T-helper 1 cell treated with Interleukin-12 subunit alpha and Interleukin-12 subunit beta and Interleukin-4 antibody, amounts not matched to agents 30 μg/mL and 1 μg/mL, for 36 hours (primary cell): ENCODE measurements around the gene RB1.
A peak's percentile ranks its signal among the peaks of the same experiment; 100 is the strongest.
"Not testable (repeated sequence)": the region's sequence is repeated elsewhere in the genome, so short reads cannot be mapped to it uniquely, and the experiment has no call there.

Experiments
- H3K27ac Mint-ChIP-seq: one replicate; pipeline ENCODE4 v1.8.0; 2021; ENCODE audit warnings: mild to moderate bottlenecking, mixed read lengths
- H3K27me3 Mint-ChIP-seq: one replicate; pipeline ENCODE4 v1.8.0; 2021; ENCODE audit warnings: low read depth, mixed read lengths
- H3K36me3 Mint-ChIP-seq: one replicate; pipeline ENCODE4 v1.8.0; 2021; ENCODE audit warnings: low read depth, mixed read lengths
- H3K4me1 Mint-ChIP-seq: one replicate; pipeline ENCODE4 v1.8.0; 2021; ENCODE audit warnings: low read depth, mixed read lengths
- H3K4me3 Mint-ChIP-seq: one replicate; pipeline ENCODE4 v1.8.0; 2021; ENCODE audit warnings: mild to moderate bottlenecking, moderate library complexity, mixed read lengths
- H3K9me3 Mint-ChIP-seq: one replicate; pipeline ENCODE4 v1.8.0; 2021; ENCODE audit warnings: mixed read lengths

Gene RB1

DNA sequence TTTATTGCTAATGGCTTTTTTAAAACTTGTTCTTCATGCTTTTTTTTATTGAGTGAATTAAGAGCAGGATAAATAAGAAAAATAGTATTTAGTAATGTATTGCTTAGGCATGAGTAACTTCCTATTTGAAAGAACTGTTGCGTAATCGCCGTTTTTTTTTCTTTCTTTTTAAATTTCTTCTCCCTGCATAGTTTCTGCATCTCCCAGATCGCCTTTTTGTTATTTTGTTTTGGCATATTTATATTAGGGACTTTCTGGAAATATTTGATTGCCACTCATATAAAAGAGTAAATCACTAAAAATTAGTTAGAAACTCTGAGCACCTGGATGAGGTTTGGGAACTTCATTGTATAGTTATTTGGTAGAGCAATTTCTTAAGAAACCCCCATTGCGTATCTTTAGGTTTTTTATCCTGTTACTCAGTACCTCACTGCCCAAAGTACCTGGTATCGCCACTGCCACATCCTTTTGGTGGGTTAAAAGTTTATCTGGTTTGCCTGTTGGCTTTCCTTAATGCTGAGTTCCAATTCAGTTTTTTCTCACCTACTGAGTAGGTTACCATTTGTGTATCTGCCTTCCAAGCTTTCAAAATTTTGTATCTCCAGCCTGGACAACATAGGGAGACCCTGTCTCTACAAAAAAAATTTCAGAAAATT lies 145.5 kb downstream of the RB1 start:
- peaks cover 16% of the 10 kb centered on the region for H3K4me1 Mint-ChIP-seq
- H3K36me3 Mint-ChIP-seq: peaks cover 38% of the 10 kb centered on the region
- no peaks in the 10 kb centered on the region for H3K27me3 Mint-ChIP-seq
- H3K27ac Mint-ChIP-seq: no peak overlapping the region
- peak overlapping the region; percentile 50 for H3K4me3 Mint-ChIP-seq
- H3K9me3 Mint-ChIP-seq: peaks cover 26% of the 10 kb centered on the region

- no peaks in the 10 kb centered on the region for H3K27me3 Mint-ChIP-seq
- H3K4me3 Mint-ChIP-seq: no peak overlapping the region
- no peak overlapping the region for H3K27ac Mint-ChIP-seq
- peaks cover 43% of the 10 kb centered on the region for H3K36me3 Mint-ChIP-seq
- peaks cover 26% of the 10 kb centered on the region for H3K9me3 Mint-ChIP-seq
- peaks cover 16% of the 10 kb centered on the region for H3K4me1 Mint-ChIP-seq
Measured at GRCh38 chr13:48449656-48450055, 146.1 kb downstream of the RB1 start.

GRCh38 chr13:48451196-48451595 lies 147.6 kb downstream of the RB1 start:
- peaks cover 26% of the 10 kb centered on the region for H3K9me3 Mint-ChIP-seq
- H3K27me3 Mint-ChIP-seq, H3K27ac Mint-ChIP-seq, H3K4me3 Mint-ChIP-seq: not testable (repeated sequence)
- H3K4me1 Mint-ChIP-seq: peaks cover 16% of the 10 kb centered on the region
- peaks cover 51% of the 10 kb centered on the region for H3K36me3 Mint-ChIP-seq

DNA sequence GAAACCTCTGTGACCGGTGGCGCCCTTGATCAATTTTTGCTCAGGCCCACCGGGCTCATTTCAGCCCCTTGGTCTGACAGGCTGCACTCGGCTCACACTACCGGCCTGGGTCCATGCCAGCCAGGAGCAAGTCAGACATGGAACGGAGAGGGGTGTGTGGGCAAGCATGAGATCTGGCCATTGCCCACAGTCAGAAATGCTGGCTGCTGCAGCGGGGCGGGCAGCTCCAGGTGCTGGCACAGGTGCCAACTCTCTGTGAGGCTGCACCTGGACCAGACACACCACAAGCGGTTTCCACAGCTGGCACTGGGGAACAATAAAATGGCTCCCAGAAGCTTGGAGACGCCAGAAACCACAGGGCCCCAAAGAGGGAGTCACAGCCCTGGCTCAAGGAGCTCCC lies 153.0 kb downstream of the RB1 start:
- peaks cover 2% of the 10 kb centered on the region for H3K4me1 Mint-ChIP-seq
- H3K27me3 Mint-ChIP-seq: no peaks in the 10 kb centered on the region
- H3K9me3 Mint-ChIP-seq: peaks cover 11% of the 10 kb centered on the region
- H3K4me3 Mint-ChIP-seq: no peak overlapping the region
- peaks cover 58% of the 10 kb centered on the region for H3K36me3 Mint-ChIP-seq
- H3K27ac Mint-ChIP-seq: no peak overlapping the region

GRCh38 chr13:48457578-48458242 lies 154.2 kb downstream of the RB1 start:
- Mint-ChIP-seq H3K36me3 (peaks cover 55% of the 10 kb centered on the region), H3K27me3 (no peaks in the 10 kb centered on the region), H3K4me3 (no peak overlapping the region), H3K9me3 (no peaks in the 10 kb centered on the region), H3K4me1 (peaks cover 1% of the 10 kb centered on the region), H3K27ac (no peak overlapping the region)

GRCh38 chr13:48475230-48475629 lies 171.7 kb downstream of the RB1 start:
- peaks cover 54% of the 10 kb centered on the region for H3K36me3 Mint-ChIP-seq
- peaks cover 3% of the 10 kb centered on the region for H3K4me1 Mint-ChIP-seq
- no peak overlapping the region for H3K27ac Mint-ChIP-seq
- H3K27me3 Mint-ChIP-seq: no peaks in the 10 kb centered on the region
- H3K4me3 Mint-ChIP-seq: no peak overlapping the region
- H3K9me3 Mint-ChIP-seq: no peaks in the 10 kb centered on the region

DNA sequence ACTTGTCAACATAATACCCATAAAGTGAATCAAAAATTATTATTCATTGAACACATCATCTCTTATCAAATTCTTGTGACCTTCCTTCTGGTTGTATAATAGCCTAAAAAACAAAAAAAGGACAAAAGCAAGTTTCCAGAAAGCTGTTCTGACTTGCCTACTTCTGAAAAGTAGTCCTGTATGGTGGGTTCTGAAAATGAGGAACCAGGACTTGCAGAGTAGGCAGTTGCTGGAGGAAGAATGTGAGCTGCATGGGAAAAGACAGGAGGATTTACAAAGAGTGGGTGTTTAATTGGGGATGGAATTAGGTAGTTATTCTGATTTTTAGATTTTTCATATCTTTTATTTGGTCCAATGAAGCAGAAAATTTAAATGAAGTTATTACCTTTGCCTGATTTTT lies 172.7 kb downstream of the RB1 start:
- Mint-ChIP-seq H3K4me1 (peaks cover 3% of the 10 kb centered on the region), H3K9me3 (no peaks in the 10 kb centered on the region), H3K27ac (no peak overlapping the region), H3K36me3 (peaks cover 54% of the 10 kb centered on the region), H3K4me3 (no peak overlapping the region), H3K27me3 (no peaks in the 10 kb centered on the region)

GRCh38 chr13:48476686-48477085 lies 173.1 kb downstream of the RB1 start:
- Mint-ChIP-seq H3K27ac (no peak overlapping the region), H3K9me3 (no peaks in the 10 kb centered on the region), H3K36me3 (peaks cover 51% of the 10 kb centered on the region), H3K27me3 (no peaks in the 10 kb centered on the region), H3K4me1 (peaks cover 3% of the 10 kb centered on the region), H3K4me3 (no peak overlapping the region)

- Mint-ChIP-seq H3K4me3 (no peak overlapping the region), H3K4me1 (peaks cover 3% of the 10 kb centered on the region), H3K9me3 (no peaks in the 10 kb centered on the region), H3K27ac (no peak overlapping the region), H3K27me3 (no peaks in the 10 kb centered on the region), H3K36me3 (peaks cover 50% of the 10 kb centered on the region)
Measured at GRCh38 chr13:48477191-48477855, 173.8 kb downstream of the RB1 start.

DNA sequence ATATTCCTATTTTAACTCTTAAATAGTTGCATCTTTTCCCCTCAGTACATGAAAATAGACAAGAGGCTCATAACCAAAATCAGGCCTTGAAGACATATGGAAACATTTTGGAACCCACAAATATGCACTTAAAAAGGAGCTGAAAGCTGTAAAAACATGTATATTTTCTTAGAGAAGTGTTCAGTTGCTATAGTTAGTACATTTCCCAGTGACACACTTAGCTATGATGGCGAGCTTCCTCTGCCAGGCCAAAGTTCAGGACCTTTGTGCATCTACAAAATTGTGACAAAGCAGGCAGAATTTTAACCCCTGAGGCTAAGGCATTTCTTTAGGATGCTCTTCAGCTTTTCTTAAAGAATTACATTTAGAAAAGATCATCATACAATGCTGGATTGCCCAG lies 174.8 kb downstream of the RB1 start:
- H3K27ac Mint-ChIP-seq: no peak overlapping the region
- no peaks in the 10 kb centered on the region for H3K9me3 Mint-ChIP-seq
- H3K36me3 Mint-ChIP-seq: peaks cover 54% of the 10 kb centered on the region
- no peak overlapping the region for H3K4me3 Mint-ChIP-seq
- H3K27me3 Mint-ChIP-seq: no peaks in the 10 kb centered on the region
- peaks cover 3% of the 10 kb centered on the region for H3K4me1 Mint-ChIP-seq

- Mint-ChIP-seq H3K27ac (no peak overlapping the region), H3K4me3 (no peak overlapping the region), H3K4me1 (peaks cover 9% of the 10 kb centered on the region), H3K36me3 (peaks cover 35% of the 10 kb centered on the region), H3K27me3 (no peaks in the 10 kb centered on the region), H3K9me3 (no peaks in the 10 kb centered on the region)
Measured at GRCh38 chr13:48483575-48483974, 180.0 kb downstream of the RB1 start.

DNA sequence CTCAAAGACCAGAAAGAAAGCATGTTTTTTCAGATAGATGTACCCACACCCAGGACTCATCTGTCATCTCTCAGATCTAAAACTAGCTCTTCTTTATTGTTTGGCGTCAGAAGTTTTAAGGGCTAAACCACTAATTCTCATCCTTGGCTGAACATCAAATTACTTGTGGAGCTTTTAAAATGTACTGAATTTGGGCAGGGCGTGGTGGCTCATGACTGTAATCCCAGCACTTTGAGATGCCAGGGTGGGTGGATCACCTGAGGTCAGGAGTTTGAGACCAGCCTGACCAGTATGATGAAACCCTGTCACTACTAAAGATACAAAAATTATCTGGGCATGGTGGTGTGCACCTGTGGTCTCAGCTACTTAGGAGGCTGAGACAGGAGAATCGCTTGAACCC lies 181.9 kb downstream of the RB1 start:
- no peaks in the 10 kb centered on the region for H3K27me3 Mint-ChIP-seq
- no peaks in the 10 kb centered on the region for H3K9me3 Mint-ChIP-seq
- H3K27ac Mint-ChIP-seq: no peak overlapping the region
- no peak overlapping the region for H3K4me3 Mint-ChIP-seq
- H3K36me3 Mint-ChIP-seq: peaks cover 36% of the 10 kb centered on the region
- peaks cover 19% of the 10 kb centered on the region for H3K4me1 Mint-ChIP-seq

- Mint-ChIP-seq H3K9me3 (no peaks in the 10 kb centered on the region), H3K27me3 (no peaks in the 10 kb centered on the region), H3K27ac (no peak overlapping the region), H3K4me3 (peak overlapping the region; percentile 7), H3K36me3 (peaks cover 36% of the 10 kb centered on the region), H3K4me1 (peaks cover 25% of the 10 kb centered on the region)
Measured at GRCh38 chr13:48486362-48486761, 182.8 kb downstream of the RB1 start.

DNA sequence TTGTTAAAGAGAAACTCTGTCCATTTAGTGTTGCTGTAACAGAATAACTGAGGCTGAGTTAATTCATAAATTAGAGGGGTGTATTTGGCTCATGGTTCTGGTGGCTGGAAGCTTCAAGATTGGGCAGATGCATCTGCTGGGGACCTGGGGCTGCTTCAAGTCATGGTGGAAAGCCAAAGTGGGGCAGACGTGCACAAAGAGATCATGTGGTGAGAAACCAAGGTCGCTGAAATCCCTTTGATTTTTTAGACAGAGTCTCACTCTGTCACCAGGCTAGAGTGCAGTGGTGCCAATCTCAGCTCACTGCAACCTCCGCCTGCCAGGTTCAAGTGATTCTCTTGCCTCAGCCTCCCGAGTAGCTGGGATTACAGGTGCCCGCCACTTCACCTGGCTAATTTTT lies 183.3 kb downstream of the RB1 start:
- Mint-ChIP-seq H3K27ac (no peak overlapping the region), H3K9me3 (no peaks in the 10 kb centered on the region), H3K27me3 (no peaks in the 10 kb centered on the region), H3K4me3 (no peak overlapping the region), H3K36me3 (peaks cover 36% of the 10 kb centered on the region), H3K4me1 (peaks cover 25% of the 10 kb centered on the region)

- Mint-ChIP-seq H3K27ac (no peak overlapping the region), H3K9me3 (no peaks in the 10 kb centered on the region), H3K27me3 (no peaks in the 10 kb centered on the region), H3K4me3 (no peak overlapping the region), H3K36me3 (peaks cover 28% of the 10 kb centered on the region), H3K4me1 (peaks cover 25% of the 10 kb centered on the region)
Measured at GRCh38 chr13:48487968-48488367, 184.4 kb downstream of the RB1 start.
